Progenitor cell of endocrine pancreas (in vitro differentiated cells): ENCODE data around the gene TRAM2. TPM values are rescaled to one million over a fixed set of nuclear protein-coding genes. Genes with fewer than 3 reads are reported as not detected.

Source experiments
- DNase-seq: peaks from one replicate; pipeline ENCODE4 v3.0.0; 2021; ENCODE audit warnings: low spot score; ENCODE audit not compliant: unreplicated experiment
- H3K27ac Mint-ChIP-seq: 2 replicates; pipeline ENCODE4 v1.8.0; 2021; ENCODE audit warnings: mild to moderate bottlenecking, moderate library complexity, mixed read lengths
- H3K27me3 Mint-ChIP-seq: 2 replicates; pipeline ENCODE4 v1.8.0; 2021; ENCODE audit warnings: mixed read lengths
- H3K36me3 Mint-ChIP-seq: 2 replicates; pipeline ENCODE4 v1.8.0; 2022; ENCODE audit warnings: mixed read lengths; ENCODE audit not compliant: insufficient read depth
- H3K4me1 Mint-ChIP-seq: 2 replicates; pipeline ENCODE4 v1.8.0; 2021; ENCODE audit warnings: low read depth, mixed read lengths
- H3K4me3 Mint-ChIP-seq: 2 replicates; pipeline ENCODE4 v1.8.0; 2021; ENCODE audit warnings: low read depth, mild to moderate bottlenecking, moderate library complexity, mixed read lengths
- H3K9me3 Mint-ChIP-seq: 2 replicates; pipeline ENCODE4 v1.8.0; 2021; ENCODE audit warnings: low read depth, mixed read lengths
- total RNA-seq: library from RNA; stranded (reverse); gene quantifications from 2 replicates; pipeline ENCODE4 v1.2.1, GENCODE V29; 2021
- TF ChIP-seq, protein P1 (sequence below): fragments of 200-600 bp; sonication (generic); IDR thresholded peaks from one replicate; pipeline ENCODE4 v1.5.0; 2021; ENCODE audit warnings: antibody characterized with exemption, mild to moderate bottlenecking; ENCODE audit not compliant: unreplicated experiment

Gene TRAM2
- total RNA-seq, 1 donor from 2014 or later = 18.6 TPM

DNA sequence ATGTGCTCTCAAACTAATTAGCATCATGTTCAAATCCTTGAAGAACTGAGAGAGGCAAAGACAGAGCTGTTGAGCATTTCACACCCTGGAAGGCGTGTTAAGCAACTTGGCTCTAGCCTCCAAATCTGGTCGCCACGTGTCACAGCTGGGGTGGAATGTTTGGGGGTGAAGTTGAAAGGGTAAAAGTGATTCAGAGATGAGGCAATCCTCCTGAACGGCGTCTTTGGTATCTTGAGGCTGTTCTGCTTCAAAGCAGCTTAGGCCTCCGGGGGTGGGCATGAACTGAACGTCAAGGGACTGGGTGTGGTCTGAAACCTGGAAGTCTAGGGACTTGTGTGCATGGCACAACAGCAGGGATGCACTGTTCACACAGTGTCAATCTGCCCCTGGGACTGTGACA, 62.3 kb downstream of the TRAM2 start:
- peaks cover 5% of the 10 kb centered on the region for H3K4me1 Mint-ChIP-seq
- no peak overlapping the region for H3K27ac Mint-ChIP-seq
- no peak for DNase-seq
- peaks cover 6% of the 10 kb centered on the region for H3K36me3 Mint-ChIP-seq
- no peaks in the 10 kb centered on the region for H3K27me3 Mint-ChIP-seq
- TF ChIP-seq, protein P1, sequence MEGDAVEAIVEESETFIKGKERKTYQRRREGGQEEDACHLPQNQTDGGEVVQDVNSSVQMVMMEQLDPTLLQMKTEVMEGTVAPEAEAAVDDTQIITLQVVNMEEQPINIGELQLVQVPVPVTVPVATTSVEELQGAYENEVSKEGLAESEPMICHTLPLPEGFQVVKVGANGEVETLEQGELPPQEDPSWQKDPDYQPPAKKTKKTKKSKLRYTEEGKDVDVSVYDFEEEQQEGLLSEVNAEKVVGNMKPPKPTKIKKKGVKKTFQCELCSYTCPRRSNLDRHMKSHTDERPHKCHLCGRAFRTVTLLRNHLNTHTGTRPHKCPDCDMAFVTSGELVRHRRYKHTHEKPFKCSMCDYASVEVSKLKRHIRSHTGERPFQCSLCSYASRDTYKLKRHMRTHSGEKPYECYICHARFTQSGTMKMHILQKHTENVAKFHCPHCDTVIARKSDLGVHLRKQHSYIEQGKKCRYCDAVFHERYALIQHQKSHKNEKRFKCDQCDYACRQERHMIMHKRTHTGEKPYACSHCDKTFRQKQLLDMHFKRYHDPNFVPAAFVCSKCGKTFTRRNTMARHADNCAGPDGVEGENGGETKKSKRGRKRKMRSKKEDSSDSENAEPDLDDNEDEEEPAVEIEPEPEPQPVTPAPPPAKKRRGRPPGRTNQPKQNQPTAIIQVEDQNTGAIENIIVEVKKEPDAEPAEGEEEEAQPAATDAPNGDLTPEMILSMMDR = no peak
- H3K4me3 Mint-ChIP-seq = no peak overlapping the region
- H3K9me3 Mint-ChIP-seq = no peaks in the 10 kb centered on the region

DNA sequence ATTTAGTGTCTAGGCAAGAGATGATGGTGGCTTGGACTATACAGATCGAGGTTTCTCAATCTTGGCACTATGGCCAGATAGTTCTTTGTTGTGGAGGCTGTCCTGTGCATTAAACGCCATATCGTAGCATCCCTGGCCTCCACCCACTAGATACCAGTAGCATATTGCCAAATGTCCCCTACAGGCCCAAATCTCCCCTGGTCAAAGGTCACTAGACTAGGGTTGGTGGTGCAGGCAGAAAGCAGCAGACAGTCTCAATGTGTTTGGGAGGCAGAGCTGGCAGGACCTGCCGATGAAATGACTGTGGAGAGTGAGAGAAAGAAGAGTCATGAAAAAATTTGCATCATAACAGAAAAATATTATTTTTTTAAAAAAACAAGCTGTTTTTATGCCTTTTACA, 63.0 kb downstream of the TRAM2 start:
- no peaks in the 10 kb centered on the region for H3K27me3 Mint-ChIP-seq
- no peak overlapping the region for H3K4me3 Mint-ChIP-seq
- no peaks in the 10 kb centered on the region for H3K9me3 Mint-ChIP-seq
- no peak for DNase-seq
- peaks cover 5% of the 10 kb centered on the region for H3K4me1 Mint-ChIP-seq
- peaks cover 7% of the 10 kb centered on the region for H3K36me3 Mint-ChIP-seq
- H3K27ac Mint-ChIP-seq = no peak overlapping the region
- TF ChIP-seq, protein P1 = no peak

DNA sequence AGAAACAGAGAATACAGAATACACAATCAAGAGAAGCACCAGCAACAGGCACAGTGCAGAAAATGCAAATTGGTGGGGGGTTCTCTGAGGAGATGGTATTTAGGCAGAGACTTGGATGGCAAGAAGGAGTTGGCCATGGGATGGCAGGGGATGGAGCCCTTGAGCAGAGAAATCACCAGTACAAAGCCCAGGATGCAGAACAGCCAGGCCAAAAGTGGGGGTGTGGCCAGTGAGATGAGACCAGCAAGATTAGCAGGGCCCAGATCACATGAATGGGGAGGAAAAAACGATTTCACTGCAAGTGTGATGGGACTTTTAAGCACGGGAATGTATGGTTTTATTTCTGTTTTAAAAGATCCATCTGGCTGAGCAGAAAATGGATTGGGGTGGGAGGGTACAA, 63.4 kb downstream of the TRAM2 start:
- H3K4me1 Mint-ChIP-seq = peaks cover 5% of the 10 kb centered on the region
- no peak overlapping the region for H3K27ac Mint-ChIP-seq
- H3K36me3 Mint-ChIP-seq = peaks cover 7% of the 10 kb centered on the region
- no peak for DNase-seq
- TF ChIP-seq, protein P1 = no peak
- H3K4me3 Mint-ChIP-seq = no peak overlapping the region
- no peaks in the 10 kb centered on the region for H3K9me3 Mint-ChIP-seq
- H3K27me3 Mint-ChIP-seq = no peaks in the 10 kb centered on the region

DNA sequence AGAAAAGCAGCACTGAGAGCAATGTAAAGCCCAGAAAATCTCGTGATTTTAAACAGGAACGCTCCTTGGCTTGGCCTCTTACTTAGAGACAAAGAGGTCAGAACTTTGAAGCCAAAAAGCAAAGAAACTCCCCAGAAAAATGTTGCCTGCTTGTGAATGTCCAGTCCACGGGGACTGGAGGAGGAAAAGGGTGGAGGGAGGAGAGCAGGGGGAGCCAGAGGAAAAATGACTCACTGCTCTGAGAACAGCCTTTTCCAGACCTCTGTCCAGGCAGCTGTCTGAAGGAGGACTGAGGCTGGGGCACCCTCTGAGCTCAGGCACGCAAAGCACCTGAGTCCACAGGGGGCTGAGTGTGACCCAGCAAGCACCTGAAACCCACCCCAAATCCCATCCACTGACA, 64.7 kb downstream of the TRAM2 start:
- no peak for DNase-seq
- no peaks in the 10 kb centered on the region for H3K9me3 Mint-ChIP-seq
- H3K4me1 Mint-ChIP-seq = no peaks in the 10 kb centered on the region
- no peaks in the 10 kb centered on the region for H3K27me3 Mint-ChIP-seq
- H3K36me3 Mint-ChIP-seq = peaks cover 8% of the 10 kb centered on the region
- no peak overlapping the region for H3K4me3 Mint-ChIP-seq
- peak overlapping the region; percentile 27 for H3K27ac Mint-ChIP-seq
- TF ChIP-seq, protein P1 = no peak

DNA sequence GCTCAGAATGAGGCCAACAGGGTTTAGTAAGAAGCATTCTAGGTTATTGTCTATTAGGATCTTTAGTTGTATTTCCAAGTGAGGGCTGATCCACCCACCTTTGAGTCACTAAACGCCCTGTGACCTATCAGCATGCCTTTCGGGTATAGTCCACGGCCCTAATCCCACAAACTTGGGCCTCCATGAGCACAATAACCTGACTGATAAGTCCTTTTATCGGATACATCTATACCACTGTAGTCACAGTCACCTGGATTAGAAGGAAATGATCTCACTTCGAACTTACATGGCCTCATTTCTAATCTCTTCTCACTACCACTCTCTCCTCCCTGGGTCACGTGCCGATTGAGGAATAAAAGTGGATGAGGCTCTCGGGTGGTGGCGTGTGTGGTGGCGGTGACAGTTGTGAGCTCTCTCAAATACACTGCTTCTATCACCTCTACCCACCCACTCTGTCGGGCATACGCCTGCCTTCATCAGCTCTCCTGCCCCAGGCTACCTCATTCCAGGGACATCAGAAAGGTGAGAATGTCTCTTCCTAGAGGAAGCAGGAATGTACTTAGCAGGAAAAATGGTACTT, 65.2 kb downstream of the TRAM2 start:
- H3K4me1 Mint-ChIP-seq = no peaks in the 10 kb centered on the region
- no peak overlapping the region for H3K4me3 Mint-ChIP-seq
- peak overlapping the region; percentile 27 for H3K27ac Mint-ChIP-seq
- no peaks in the 10 kb centered on the region for H3K9me3 Mint-ChIP-seq
- H3K36me3 Mint-ChIP-seq = peaks cover 8% of the 10 kb centered on the region
- TF ChIP-seq, protein P1 = no peak
- no peaks in the 10 kb centered on the region for H3K27me3 Mint-ChIP-seq
- no peak for DNase-seq
